Measurements from ENCODE around the gene ADI1. TPM values are rescaled to one million over a fixed set of nuclear protein-coding genes. Genes with fewer than 3 reads are reported as not detected.

Gene ADI1
- total and polyA plus RNA-seq, 8 donors = 34.8 to 83.8 (median 40.9) TPM

- Histone ChIP-seq H3K36me3 (peaks cover 0 to 84% of the 10 kb centered on the region in 2 donors), H3K4me3 (no peak overlapping the region), H3K27me3 (no peaks in the 10 kb centered on the region), H3K4me1 (peaks cover 0 to 8% of the 10 kb centered on the region in 2 donors), H3K9me3 (no peaks in the 10 kb centered on the region), H3K27ac (no peak overlapping the region)
- DNase-seq (peak in 1 of 4 donors; percentile 22), ATAC-seq (no peak)
- no peak for TF ChIP-seq CTCF (IDR thresholded peaks at IDR 0.05)
- intact Hi-C loops (cut with DNase I) = no loop called here
These were observed 56.0 kb downstream of the ADI1 start for GRCh38 chr2:3463186-3463835.

GRCh38 chr2:3462493-3463104 is 56.7 kb downstream of the ADI1 start:
- TF ChIP-seq CTCF (IDR thresholded peaks at IDR 0.05) = peak in 1 of 2 donors; percentile 33
- Histone ChIP-seq H3K27me3 (no peaks in the 10 kb centered on the region), H3K4me1 (peaks cover 0 to 8% of the 10 kb centered on the region in 2 donors), H3K36me3 (peaks cover 0 to 84% of the 10 kb centered on the region in 2 donors), H3K9me3 (no peaks in the 10 kb centered on the region), H3K4me3 (no peak overlapping the region), H3K27ac (no peak overlapping the region)
- no peak for ATAC-seq
- intact Hi-C loops (cut with DNase I) = no loop called here
- DNase-seq = peak in 1 of 4 donors; percentile 26

- DNase-seq (peak in 2 of 4 donors; percentile 32 to 64), ATAC-seq (peak; percentile 67)
- Histone ChIP-seq H3K9me3 (no peaks in the 10 kb centered on the region), H3K4me1 (peaks cover 0 to 8% of the 10 kb centered on the region in 2 donors), H3K4me3 (no peak overlapping the region), H3K36me3 (peaks cover 0 to 84% of the 10 kb centered on the region in 2 donors), H3K27ac (no peak overlapping the region), H3K27me3 (no peaks in the 10 kb centered on the region)
- intact Hi-C loops (cut with DNase I) = no loop called here
- peak; percentile 79 to 91 for TF ChIP-seq CTCF (IDR thresholded peaks at IDR 0.05)
These were observed 57.4 kb downstream of the ADI1 start for GRCh38 chr2:3461801-3462492.

- peak in 2 of 4 donors; percentile 27 to 71 for DNase-seq
- intact Hi-C loops (cut with DNase I) = no loop called here
- no peak for TF ChIP-seq CTCF (IDR thresholded peaks at IDR 0.05)
- Histone ChIP-seq H3K9me3 (no peaks in the 10 kb centered on the region), H3K27ac (no peak overlapping the region), H3K4me3 (no peak overlapping the region), H3K36me3 (peaks cover 0 to 84% of the 10 kb centered on the region in 2 donors), H3K27me3 (no peaks in the 10 kb centered on the region), H3K4me1 (peaks cover 0 to 8% of the 10 kb centered on the region in 2 donors)
- ATAC-seq = no peak
These were observed 58.2 kb downstream of the ADI1 start for GRCh38 chr2:3460831-3461800.

Measured in left lung (tissue), 10 donors.